ENCODE measurements around the gene RPS24. TPM values are rescaled to one million over a fixed set of nuclear protein-coding genes. Genes with fewer than 3 reads are reported as not detected.

RPS24 gene
- total and polyA plus RNA-seq, 10 of the 15 experiments (the other 5 are each of a cell fraction or from before 2014, with no cell fraction given), result 1,343 to 7,285 (median 2,230) TPM

DNA sequence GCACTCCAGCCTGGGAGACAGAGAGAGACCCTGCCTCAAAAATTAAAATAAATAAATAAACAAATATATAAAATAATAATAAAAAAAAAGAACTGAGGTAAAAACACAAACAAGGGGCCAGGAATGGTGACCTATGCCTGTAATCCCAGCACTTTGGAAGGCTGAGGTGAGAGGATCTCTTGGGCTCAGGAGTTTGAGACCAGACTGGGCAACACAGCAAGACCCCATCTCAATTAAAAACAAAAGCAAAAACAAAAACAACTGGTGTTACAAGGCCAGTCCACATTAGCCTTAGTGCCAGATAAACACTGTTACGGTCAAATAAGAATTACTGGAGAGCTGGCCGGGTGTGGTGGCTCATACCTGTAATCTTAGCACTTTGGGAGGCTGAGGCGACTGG lies 9.9 kb upstream of the RPS24 start (continued):
- TF ChIP-seq BCLAF1 (IDR thresholded peaks at IDR 0.05) (no peak), ZBED1 (IDR thresholded peaks at IDR 0.05; ENCODE audit: borderline replicate concordance) (no peak)

GRCh38 chr10:78025685-78026364 lies 7.8 kb upstream of the RPS24 start:
- Histone ChIP-seq H3K27ac (ENCODE audit: control insufficient read depth, insufficient read depth) (no peak overlapping the region), H3K27me3 (replicated peaks in 1 of 2; ENCODE audit: control insufficient read depth in 2 of 2, insufficient read depth in 2 of 2, low read length in 1 of 2) (no peaks in the 10 kb centered on the region), H3K9me3 (replicated peaks; ENCODE audit: control insufficient read depth, insufficient read depth, low read length) (no peaks in the 10 kb centered on the region), H2AFZ (ENCODE audit: control insufficient read depth, low read depth, low read length) (no peak overlapping the region), H3K4me2 (ENCODE audit: control insufficient read depth, insufficient read depth) (no peak overlapping the region), H3K79me2 (ENCODE audit: control insufficient read depth, insufficient read depth, low read length) (peaks cover 19% of the 10 kb centered on the region), H3K9ac (ENCODE audit: control insufficient read depth, insufficient read depth, low read length) (no peak overlapping the region), H3K36me3 (ENCODE audit: control insufficient read depth in 2 of 2, insufficient read depth in 2 of 2, low read length in 1 of 2) (peaks cover 0 to 29% of the 10 kb centered on the region in 2 experiments; a peak in 3 of 4 replicates), H3K4me1 (ENCODE audit: control insufficient read depth, insufficient read depth, low read length) (peaks cover 9% of the 10 kb centered on the region; the same call in 1 of the 2 replicates), H3K4me3 (no peak overlapping the region), H4K20me1 (ENCODE audit: control insufficient read depth, insufficient read depth) (no peaks in the 10 kb centered on the region)
- ChIA-PET CTCF (no interaction called here), POLR2A (interaction anchor here (0.5 kb wide), 1 partner anchor 123 kb away, joined by 3 read pairs; no protein-coding TSS in a partner anchor), SMC1A (ENCODE audit: uncharacterized antibody, unreplicated experiment) (no interaction called here), RAD21 (ENCODE audit: unreplicated experiment) (no interaction called here)
- ATAC-seq (no peak), DNase-seq (ENCODE audit: low read depth, low spot score) (no peak), FAIRE-seq (no peak)
- BruUV-seq (replicated peaks), result no TSS peak
- WGBS (ENCODE audit: insufficient coverage, insufficient replicate concordance, low lambda C conversion rate, missing lambda C conversion rate), result 96% methylated on average over 8 of the region's 8 CpGs
- TF ChIP-seq TCF12 (IDR thresholded peaks at IDR 0.05; ENCODE audit: low read depth, low read length) (no peak), MTA2 (IDR thresholded peaks at IDR 0.05; ENCODE audit: low read depth) (no peak)
- in situ Hi-C loops (cut with MboI) (no loop called here), intact Hi-C loops (cut with micrococcal nuclease; ENCODE audit: unreplicated experiment) (loop anchor here (5.0 kb wide), 1 partner anchor 179 kb away; no protein-coding TSS in a partner anchor)

Data from GM12878 (cell line).